Caco-2 (cell line): ENCODE measurements around the gene KLF5. TPM values are rescaled to one million over a fixed set of nuclear protein-coding genes. Genes with fewer than 3 reads are reported as not detected.
A peak's percentile ranks its signal among the peaks of the same experiment; 100 is the strongest.

Source experiments
- BruUV-seq: library from RNA; stranded (reverse); fragments of 400-500 nt; replicated peaks from 2 replicates; lab custom pipeline; 2021; lab: Mats Ljungman, UMichigan
- CTCF ChIA-PET: fragments of 300-600 bp; sonication (Branson Sonifier 250); formaldehyde crosslinking; loops from one replicate; lab custom pipeline; 2022; ENCODE audit warnings: antibody characterized with exemption; lab: Charles Lee
- POLR2A ChIA-PET: fragments of 300-600 bp; sonication (Branson Sonifier 250); formaldehyde crosslinking; loops from one replicate; lab custom pipeline; 2022; ENCODE audit warnings: antibody characterized with exemption; lab: Charles Lee
- DNase-seq, 2 experiments: peaks; one replicate each; pipeline versions ENCODE4 v3.0.0 to v3.0.0-alpha.2; 2020 to 2022
- H3K27me3 ChIP-seq: replicated peaks from 2 replicates; pipeline ENCODE4 v1.6.0; 2011; ENCODE audit warnings: low read length; ENCODE audit not compliant: control insufficient read depth, insufficient read depth
- H3K36me3 ChIP-seq: 2 replicates; pipeline ENCODE4 v1.5.1; 2011; ENCODE audit warnings: low read length; ENCODE audit not compliant: control insufficient read depth, insufficient read depth
- H3K4me1 ChIP-seq: fragments of 250-450 bp; sonication (Bioruptor Pico); 2 replicates; pipeline ENCODE4 v1.5.1; 2020; ENCODE audit warnings: mild to moderate bottlenecking
- H3K4me3 ChIP-seq: 2 replicates; pipeline ENCODE4 v1.5.1; 2011; ENCODE audit warnings: low read depth, mild to moderate bottlenecking, control low read depth, low read length
- H3K9me3 ChIP-seq: fragments of 250-450 bp; sonication (Bioruptor Pico); 2 replicates; pipeline ENCODE4 v1.5.1; 2020; ENCODE audit warnings: mild to moderate bottlenecking, moderate library complexity
- H3K27ac Mint-ChIP-seq: one replicate; pipeline ENCODE4 v1.8.0; 2022; ENCODE audit warnings: mixed read lengths; ENCODE audit not compliant: unreplicated experiment
- H3K27me3 Mint-ChIP-seq: one replicate; pipeline ENCODE4 v1.8.0; 2022; ENCODE audit warnings: mixed read lengths; ENCODE audit not compliant: insufficient read depth, unreplicated experiment
- H3K36me3 Mint-ChIP-seq: one replicate; pipeline ENCODE4 v1.8.0; 2022; ENCODE audit warnings: mild to moderate bottlenecking, mixed read lengths; ENCODE audit not compliant: insufficient read depth, unreplicated experiment
- H3K4me1 Mint-ChIP-seq: one replicate; pipeline ENCODE4 v1.8.0; 2022; ENCODE audit warnings: low read depth, mixed read lengths; ENCODE audit not compliant: unreplicated experiment
- H3K4me3 Mint-ChIP-seq: one replicate; pipeline ENCODE4 v1.8.0; 2022; ENCODE audit warnings: mild to moderate bottlenecking, moderate library complexity, mixed read lengths; ENCODE audit not compliant: unreplicated experiment
- H3K9me3 Mint-ChIP-seq: one replicate; pipeline ENCODE4 v1.8.0; 2022; ENCODE audit warnings: mixed read lengths; ENCODE audit not compliant: unreplicated experiment
- CTCF ChIP-seq, 2 experiments: fragments of 200-600 bp in 1 of 2; IDR thresholded peaks; 1 replicate in 1 of 2; 2 replicates in 1 of 2; pipeline versions ENCODE4 v1.5.1 to v1.8.0; 2011 to 2022; ENCODE audit warnings: antibody characterized with exemption in 1 of 2, control low read depth in 1 of 2, inconsistent platforms in 1 of 2, low read depth in 1 of 2, low read length in 1 of 2, mild to moderate bottlenecking in 1 of 2, moderate library complexity in 1 of 2; ENCODE audit not compliant: insufficient read depth in 1 of 2, severe bottlenecking in 1 of 2, unreplicated experiment in 1 of 2
- intact Hi-C: fragments of 100-400 bp; cut with micrococcal nuclease; formaldehyde crosslinking; loops from one replicate; pipeline ENCODE4 v1.10.0; 2022; ENCODE audit not compliant: unreplicated experiment
- total RNA-seq: library from RNA; stranded (reverse); gene quantifications from 2 replicates; pipeline ENCODE4 v1.2.3, GENCODE V29; 2022

Gene KLF5
- total RNA-seq, 1 experiment from 2014 or later: 80.1 TPM

DNA sequence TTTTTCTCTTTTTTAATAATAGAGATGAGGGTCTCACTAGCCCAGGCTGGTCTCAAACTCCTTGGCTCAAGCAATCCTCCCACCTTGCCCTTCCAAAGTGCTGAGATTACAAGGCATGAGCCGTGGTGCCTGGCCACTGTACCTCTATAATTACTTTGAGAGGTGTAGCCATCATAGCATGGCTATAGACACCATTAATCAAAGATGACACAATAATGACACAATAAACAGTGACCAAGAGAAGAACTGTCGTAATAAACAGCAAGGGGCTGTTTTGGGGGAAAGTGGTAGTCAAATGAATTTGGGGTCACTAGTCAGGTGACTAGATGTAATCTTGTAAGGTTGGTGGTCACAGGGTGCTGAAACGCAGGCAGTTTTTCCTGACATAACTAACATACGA lies 30.4 kb downstream of the KLF5 start:
- peaks cover 17% of the 10 kb centered on the region for H3K36me3 Mint-ChIP-seq
- CTCF ChIA-PET: no interaction called here
- H3K36me3 ChIP-seq: no peaks in the 10 kb centered on the region
- H3K27me3 ChIP-seq: no peaks in the 10 kb centered on the region
- BruUV-seq: no TSS peak
- H3K4me3 ChIP-seq: no peak overlapping the region
- no peak overlapping the region for H3K4me3 Mint-ChIP-seq
- no peak for DNase-seq
- H3K4me1 Mint-ChIP-seq: peaks cover 24% of the 10 kb centered on the region
- no peak for TF ChIP-seq CTCF (IDR thresholded peaks at IDR 0.05; ENCODE audit: insufficient read depth in 1 of 2, low read depth in 1 of 2, low read length in 1 of 2, severe bottlenecking in 1 of 2, unreplicated experiment in 1 of 2)
- no peaks in the 10 kb centered on the region for H3K9me3 Mint-ChIP-seq
- no peak overlapping the region for H3K27ac Mint-ChIP-seq
- peaks cover 15% of the 10 kb centered on the region for H3K4me1 ChIP-seq
- POLR2A ChIA-PET: no interaction called here
- H3K27me3 Mint-ChIP-seq: no peaks in the 10 kb centered on the region
- H3K9me3 ChIP-seq: peaks cover 17% of the 10 kb centered on the region
- intact Hi-C loops: no loop called here

GRCh38 chr13:73090116-73090822 lies 31.5 kb downstream of the KLF5 start:
- peak; percentile 82 to 92 for DNase-seq
- Mint-ChIP-seq H3K27me3 (no peaks in the 10 kb centered on the region), H3K9me3 (no peaks in the 10 kb centered on the region), H3K27ac (peak overlapping the region; percentile 96), H3K36me3 (peaks cover 17% of the 10 kb centered on the region), H3K4me1 (peaks cover 24% of the 10 kb centered on the region), H3K4me3 (peak overlapping the region; percentile 46)
- ChIA-PET POLR2A (interaction anchor here (0.6 kb wide), 1 partner anchor 80 kb away, joined by 3 read pairs; no protein-coding TSS in a partner anchor), CTCF (no interaction called here)
- no peaks in the 10 kb centered on the region for H3K36me3 ChIP-seq
- intact Hi-C loops: loop anchor here (1.0 to 2.0 kb wide), 3 partner anchors 19 to 82 kb away; no protein-coding TSS in a partner anchor
- H3K4me1 ChIP-seq: peaks cover 15% of the 10 kb centered on the region
- H3K4me3 ChIP-seq: no peak overlapping the region
- TF ChIP-seq CTCF (IDR thresholded peaks at IDR 0.05; ENCODE audit: insufficient read depth in 1 of 2, low read depth in 1 of 2, low read length in 1 of 2, severe bottlenecking in 1 of 2, unreplicated experiment in 1 of 2): no peak
- H3K9me3 ChIP-seq: peaks cover 17% of the 10 kb centered on the region
- H3K27me3 ChIP-seq: no peaks in the 10 kb centered on the region
- BruUV-seq: TSS peak; percentile 75

GRCh38 chr13:73090823-73091187 lies 32.0 kb downstream of the KLF5 start:
- H3K4me1 Mint-ChIP-seq: peaks cover 25% of the 10 kb centered on the region
- no peak for DNase-seq
- peak overlapping the region; percentile 96 for H3K27ac Mint-ChIP-seq
- no peaks in the 10 kb centered on the region for H3K9me3 Mint-ChIP-seq
- H3K36me3 ChIP-seq: no peaks in the 10 kb centered on the region
- peaks cover 18% of the 10 kb centered on the region for H3K4me1 ChIP-seq
- BruUV-seq: TSS peak; percentile 93
- no peaks in the 10 kb centered on the region for H3K27me3 ChIP-seq
- no peaks in the 10 kb centered on the region for H3K27me3 Mint-ChIP-seq
- H3K9me3 ChIP-seq: peaks cover 17% of the 10 kb centered on the region
- H3K4me3 ChIP-seq: no peak overlapping the region
- H3K36me3 Mint-ChIP-seq: peaks cover 17% of the 10 kb centered on the region
- intact Hi-C loops: loop anchor here (1.0 to 2.0 kb wide), 3 partner anchors 20 to 81 kb away; no protein-coding TSS in a partner anchor
- ChIA-PET CTCF (no interaction called here), POLR2A (no interaction called here)
- H3K4me3 Mint-ChIP-seq: peak overlapping the region; percentile 46
- no peak for TF ChIP-seq CTCF (IDR thresholded peaks at IDR 0.05; ENCODE audit: insufficient read depth in 1 of 2, low read depth in 1 of 2, low read length in 1 of 2, severe bottlenecking in 1 of 2, unreplicated experiment in 1 of 2)
